ENCODE data around the gene ALAS1.

ALAS1 gene

GRCh38 chr3:52198643-52199608 is 966 bp downstream of the ALAS1 start:
- no peak for DNase-seq (ENCODE audit: low read depth in 2 of 2)

- no peak for DNase-seq (ENCODE audit: low read depth in 2 of 2)
Observed at GRCh38 chr3:52200981-52201679, 3.2 kb downstream of the ALAS1 start.

- no peak for DNase-seq (ENCODE audit: low read depth in 2 of 2)
Observed at GRCh38 chr3:52202384-52203077, 4.6 kb downstream of the ALAS1 start.

- DNase-seq (ENCODE audit: low read depth in 2 of 2) = no peak
Observed at GRCh38 chr3:52203701-52204100, 5.7 kb downstream of the ALAS1 start.

- DNase-seq (ENCODE audit: low read depth in 2 of 2) = no peak
Observed at GRCh38 chr3:52204337-52205073, 6.5 kb downstream of the ALAS1 start.

- no peak for DNase-seq (ENCODE audit: low read depth in 2 of 2)
Observed at GRCh38 chr3:52205727-52206372, 7.9 kb downstream of the ALAS1 start.

- DNase-seq (ENCODE audit: low read depth in 2 of 2) = no peak
Observed at GRCh38 chr3:52208556-52208955, 10.6 kb downstream of the ALAS1 start.

- DNase-seq (ENCODE audit: low read depth in 2 of 2) = no peak
Observed at GRCh38 chr3:52210037-52210436, 12.1 kb downstream of the ALAS1 start.

GRCh38 chr3:52210550-52211046 is 12.6 kb downstream of the ALAS1 start:
- DNase-seq (ENCODE audit: low read depth in 2 of 2) = no peak

GRCh38 chr3:52211268-52211891 is 13.4 kb downstream of the ALAS1 start:
- DNase-seq (ENCODE audit: low read depth in 2 of 2) = no peak

- DNase-seq (ENCODE audit: low read depth in 2 of 2) = no peak
Observed at GRCh38 chr3:52213005-52213404, 15.0 kb downstream of the ALAS1 start.

- DNase-seq (ENCODE audit: low read depth in 2 of 2) = no peak
Observed at GRCh38 chr3:52213901-52214300, 15.9 kb downstream of the ALAS1 start.

- DNase-seq (ENCODE audit: low read depth in 2 of 2) = no peak
Observed at GRCh38 chr3:52215351-52215750, 17.4 kb downstream of the ALAS1 start.

GRCh38 chr3:52216585-52217408 is 18.8 kb downstream of the ALAS1 start:
- no peak for DNase-seq (ENCODE audit: low read depth in 2 of 2)

GRCh38 chr3:52217409-52217805 is 19.4 kb downstream of the ALAS1 start:
- DNase-seq (ENCODE audit: low read depth in 2 of 2) = no peak

- no peak for DNase-seq (ENCODE audit: low read depth in 2 of 2)
Observed at GRCh38 chr3:52218026-52218425, 20.1 kb downstream of the ALAS1 start.

GRCh38 chr3:52218454-52218853 is 20.5 kb downstream of the ALAS1 start:
- no peak for DNase-seq (ENCODE audit: low read depth in 2 of 2)

- DNase-seq (ENCODE audit: low read depth in 2 of 2) = no peak
Observed at GRCh38 chr3:52218937-52219650, 21.1 kb downstream of the ALAS1 start.
